GM21528 (cell line): ENCODE results near the gene ZMYM4.
"Not testable (repeated sequence)": the region's sequence is repeated elsewhere in the genome, so short reads cannot be mapped to it uniquely, and the experiment has no call there.

ENCODE experiments used
- ATAC-seq: cut with Tn5 transposase; IDR thresholded peaks from one replicate; pipeline ENCODE4 v1.9.1; 2021; ENCODE audit warnings: mild to moderate bottlenecking, moderate library complexity; ENCODE audit not compliant: unreplicated experiment, low FRiP score

ZMYM4 gene

DNA sequence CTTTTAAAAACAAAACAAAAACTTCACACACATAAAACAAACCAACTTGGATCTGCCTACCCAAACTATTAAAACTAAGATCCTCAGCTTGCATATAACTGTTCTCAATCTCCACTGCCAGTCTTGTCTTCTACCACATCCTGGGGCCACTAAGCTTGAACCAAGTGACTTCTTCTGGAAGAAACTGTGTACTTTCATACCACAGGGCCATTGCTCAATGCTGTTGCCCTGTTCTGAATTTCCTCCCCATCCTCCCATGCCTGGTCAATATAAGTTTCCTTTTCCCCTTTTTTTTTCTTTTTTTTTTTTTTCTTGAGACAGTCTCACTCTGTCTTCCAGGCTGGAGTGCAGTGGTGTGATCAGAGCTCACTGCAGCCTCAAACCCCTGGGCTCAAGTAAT, 178.8 kb downstream of the ZMYM4 start:
- ATAC-seq, result no peak

DNA sequence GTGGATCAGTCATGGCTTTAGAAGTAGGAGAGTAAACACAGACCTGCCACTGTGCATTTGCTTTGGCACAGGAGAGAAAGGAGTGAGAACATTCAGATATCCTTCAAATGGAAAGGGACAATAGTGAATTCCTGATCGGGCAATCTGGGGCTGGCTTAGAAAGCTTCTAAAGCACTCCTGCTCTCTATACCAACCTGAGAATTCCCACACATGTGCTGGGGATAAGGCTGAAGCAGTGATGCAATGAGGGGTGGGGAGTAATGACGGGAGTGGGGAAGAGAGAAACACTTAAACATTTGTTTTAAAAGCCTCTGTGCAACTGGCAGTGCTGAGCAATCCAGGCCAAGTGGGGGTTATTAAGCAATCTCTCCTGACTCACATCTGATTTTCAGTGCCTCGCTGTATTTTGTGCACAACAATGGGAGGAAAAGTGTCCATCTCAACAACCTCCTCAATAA, 179.9 kb downstream of the ZMYM4 start:
- ATAC-seq, result no peak

DNA sequence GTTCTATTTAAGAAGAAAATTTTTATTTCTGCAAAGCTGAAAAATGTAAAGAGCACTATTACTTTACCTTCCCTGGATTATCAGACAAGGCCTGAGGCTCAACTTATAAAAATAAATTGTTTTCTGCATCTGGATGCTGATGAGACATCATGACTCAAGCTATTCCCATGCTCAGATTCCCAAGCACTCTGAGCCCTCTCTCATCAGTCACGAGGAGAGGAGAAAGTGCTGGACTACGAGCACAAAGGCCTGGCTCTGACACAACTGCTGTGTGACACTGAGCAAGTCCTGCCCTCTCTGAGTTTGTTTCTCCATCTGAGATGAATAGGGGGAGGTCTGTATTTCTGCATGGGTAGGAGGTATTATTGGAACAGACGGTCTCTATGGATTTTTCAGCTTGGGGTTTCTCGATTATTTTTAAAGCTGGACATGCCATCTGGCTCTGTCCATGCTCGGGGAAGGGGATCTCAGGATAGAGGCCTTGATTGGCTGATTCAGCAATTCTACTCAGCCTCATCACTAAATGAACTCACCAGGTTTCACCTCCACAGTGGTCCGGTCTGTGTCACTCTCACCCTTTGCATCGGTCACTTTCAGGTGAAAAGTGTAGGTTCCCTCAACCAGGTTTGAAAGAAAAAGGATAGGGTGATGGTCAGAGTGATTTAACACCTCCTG, 181.0 kb downstream of the ZMYM4 start:
- ATAC-seq, result no peak

DNA sequence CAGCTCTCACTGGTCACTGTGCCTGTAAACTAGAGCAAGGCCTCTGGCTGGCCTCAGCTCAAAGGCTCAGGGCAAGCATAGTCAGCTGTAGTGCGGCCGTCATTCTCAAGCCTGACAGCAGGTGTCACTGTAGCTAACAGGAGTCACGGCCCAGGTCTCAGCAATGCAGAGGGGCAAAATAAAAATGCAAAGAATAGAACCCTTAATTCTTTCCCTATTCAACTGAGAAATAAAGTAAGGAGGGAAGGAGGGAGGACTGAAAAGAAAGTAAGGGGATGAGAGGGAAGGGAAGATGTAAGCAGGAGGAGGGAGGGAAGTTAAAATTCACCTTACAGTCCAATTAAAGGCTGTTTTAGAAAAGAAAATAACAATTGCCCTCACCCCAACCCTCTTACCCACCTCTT, 182.6 kb downstream of the ZMYM4 start:
- no peak for ATAC-seq

DNA sequence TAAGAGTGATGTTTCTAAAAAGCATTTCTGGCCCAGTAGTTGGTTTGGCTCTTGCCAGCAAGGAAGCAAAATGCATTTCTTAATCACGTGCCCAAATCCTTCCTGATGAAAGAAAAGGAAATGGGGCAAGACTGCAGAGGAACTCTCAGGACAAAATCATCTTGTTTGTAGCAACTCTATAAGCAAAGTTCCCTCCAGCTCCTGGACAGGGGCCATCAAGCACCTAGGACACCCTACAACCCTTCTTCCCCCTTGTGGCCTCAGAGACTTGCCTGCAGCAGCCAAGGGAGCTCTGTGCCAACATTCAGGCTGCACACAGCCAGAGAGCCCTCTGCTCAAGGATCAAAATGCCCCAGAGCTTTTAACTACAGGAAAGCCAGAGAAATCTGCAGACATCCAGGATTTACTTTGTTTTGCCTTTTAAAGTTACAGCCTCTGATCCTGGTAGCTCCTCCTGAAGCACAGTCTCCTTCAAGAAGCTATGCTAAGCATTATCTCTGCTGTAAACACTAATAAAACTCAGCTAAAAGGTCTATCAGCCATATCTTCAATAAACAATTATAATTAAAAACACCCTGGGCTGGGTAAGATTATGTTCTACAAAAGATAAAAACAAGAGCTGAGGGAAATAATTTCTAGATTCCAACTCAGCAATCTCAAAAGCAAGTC, 183.7 kb downstream of the ZMYM4 start:
- ATAC-seq, result no peak

DNA sequence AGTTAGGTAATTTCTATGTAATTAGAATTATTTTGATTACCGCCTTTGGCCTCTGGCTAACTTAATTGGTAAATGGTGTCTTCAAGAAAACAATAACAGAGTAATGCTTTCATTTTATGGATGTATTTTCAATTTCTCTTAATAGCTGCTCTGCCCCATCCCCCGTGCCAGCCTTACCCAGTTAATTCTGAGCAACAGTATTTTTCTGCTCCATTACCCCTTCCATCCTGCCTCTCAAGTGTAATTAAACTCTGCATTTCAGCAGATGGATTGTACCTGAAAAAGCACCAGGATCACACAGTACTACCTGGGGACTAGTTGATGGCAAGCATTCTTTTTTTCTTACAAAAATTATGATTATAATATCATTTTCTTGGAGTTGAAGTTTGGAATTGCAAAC, 184.5 kb downstream of the ZMYM4 start:
- ATAC-seq, result no peak

DNA sequence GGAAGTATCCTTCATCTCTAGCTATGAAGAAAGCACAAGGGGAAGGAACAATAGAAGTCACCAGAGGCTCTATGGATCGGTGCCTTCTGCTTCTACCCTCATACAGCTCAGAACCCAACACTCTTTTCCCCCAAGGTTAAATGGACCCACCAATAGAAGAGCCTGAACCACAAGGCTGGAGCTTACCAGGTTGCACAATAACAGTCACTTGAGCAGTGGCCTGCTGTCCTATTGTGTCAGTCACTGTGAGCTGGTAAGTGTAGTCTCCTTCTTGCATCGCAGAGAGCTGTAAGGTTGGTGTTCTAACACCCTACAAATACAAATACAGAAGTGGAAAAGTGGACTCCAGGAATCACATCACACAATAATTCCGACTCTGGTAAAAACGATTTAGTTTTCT, 185.7 kb downstream of the ZMYM4 start:
- no peak for ATAC-seq

DNA sequence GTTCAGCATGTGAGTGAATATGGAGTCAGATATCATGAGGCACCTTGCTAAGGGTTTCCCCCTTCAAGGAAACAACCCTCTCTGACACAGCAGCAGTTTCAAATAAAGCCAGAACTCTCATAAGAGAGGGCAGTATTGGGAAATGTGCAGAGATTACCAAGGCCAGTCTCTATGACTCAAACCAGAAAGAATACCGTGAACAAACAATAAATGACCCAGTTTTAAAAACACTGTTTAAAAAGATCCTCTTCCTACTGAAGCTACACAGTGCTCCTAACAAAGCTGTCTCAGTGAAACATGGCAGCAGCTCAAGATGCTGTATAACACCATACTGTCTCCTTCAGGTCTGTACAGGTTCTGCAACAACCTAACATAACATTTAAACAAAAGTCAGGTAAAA, 186.1 kb downstream of the ZMYM4 start:
- ATAC-seq, result no peak

DNA sequence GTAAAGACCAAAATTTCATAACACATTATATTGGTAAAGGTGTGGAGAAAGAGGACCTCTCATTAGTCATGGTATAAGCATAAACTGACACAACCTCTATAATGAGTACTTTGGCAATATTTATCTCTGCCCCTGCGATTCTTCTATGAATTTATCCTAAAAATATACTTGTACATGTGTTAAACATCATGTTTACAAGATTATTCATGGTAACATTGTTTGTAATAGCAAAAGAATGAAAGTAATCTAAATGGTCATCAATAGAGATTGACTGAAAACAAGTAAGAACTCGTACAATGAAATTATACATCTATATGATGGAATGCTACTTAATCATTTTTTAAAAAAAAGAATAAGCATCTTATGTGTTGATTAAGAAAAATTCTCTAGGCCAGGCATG, 192.3 kb downstream of the ZMYM4 start:
- no peak for ATAC-seq

DNA sequence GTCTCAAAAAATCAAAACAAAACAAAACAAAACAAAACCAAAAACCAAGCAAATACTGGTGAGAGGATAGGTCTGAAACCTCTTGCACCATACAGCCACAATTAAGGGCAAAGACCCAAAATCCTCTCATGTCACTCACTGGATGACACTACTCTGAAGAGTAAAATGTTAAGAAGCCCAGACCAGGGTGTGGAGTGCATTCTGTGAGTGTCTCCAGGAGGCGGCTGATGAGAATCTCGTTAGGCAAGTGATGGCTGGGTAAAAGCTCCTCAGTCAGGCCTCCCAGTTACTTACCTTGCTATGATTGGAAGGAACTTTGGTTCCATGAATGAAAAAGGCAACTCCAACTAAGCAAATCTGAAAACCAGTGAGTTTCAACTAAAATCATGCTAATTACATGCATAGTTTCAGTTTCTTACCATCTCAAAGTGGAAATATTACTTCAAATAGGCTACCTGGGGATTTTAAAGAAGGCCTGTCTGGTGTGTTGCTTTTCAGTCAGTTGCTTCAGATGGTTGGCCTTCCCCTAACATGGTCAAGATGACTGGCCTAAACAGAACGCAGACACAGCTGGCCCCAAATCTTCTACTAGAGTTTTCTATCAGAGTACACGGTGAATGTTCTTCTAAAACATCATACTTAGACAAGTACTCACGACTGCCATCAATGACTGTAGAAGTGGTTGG, 193.6 kb downstream of the ZMYM4 start:
- ATAC-seq, result no peak

DNA sequence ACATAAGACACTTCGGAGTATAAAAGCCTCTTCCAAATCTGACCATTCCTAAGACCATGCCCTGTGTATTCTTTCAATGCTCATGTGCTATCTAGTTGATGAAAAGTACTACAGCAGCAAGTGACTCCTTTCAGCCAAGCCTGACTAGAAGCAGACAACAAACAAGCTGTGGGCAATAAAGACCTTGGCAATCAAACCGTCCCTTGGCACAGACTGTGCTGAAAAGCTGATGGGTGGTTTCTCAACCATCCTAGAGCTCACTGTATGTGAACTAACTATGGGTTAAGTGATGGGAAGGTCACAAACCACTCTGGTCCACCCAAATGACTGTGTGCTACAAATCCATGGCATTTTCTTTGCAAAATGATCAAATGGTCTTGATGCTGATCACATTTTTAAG, 194.7 kb downstream of the ZMYM4 start:
- no peak for ATAC-seq

DNA sequence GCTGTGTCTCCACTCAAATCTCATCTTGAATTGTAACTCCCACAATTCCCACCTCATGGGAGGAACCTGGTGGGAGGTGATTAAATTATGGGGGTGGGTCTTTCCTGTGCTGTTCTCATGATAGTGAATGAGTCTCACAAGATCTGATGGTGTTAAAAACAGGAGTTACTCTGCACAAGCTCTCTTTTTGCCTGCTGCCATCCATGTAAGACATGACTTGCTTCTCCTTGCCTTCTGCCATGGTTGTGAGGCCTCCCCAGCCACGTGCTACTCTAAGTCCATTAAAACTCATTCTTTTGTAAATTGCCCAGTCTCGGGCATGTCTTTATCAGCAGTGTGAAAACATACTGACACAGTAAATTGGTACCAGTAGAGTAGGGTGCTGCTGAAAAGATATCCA, 195.2 kb downstream of the ZMYM4 start:
- not testable (repeated sequence) for ATAC-seq

DNA sequence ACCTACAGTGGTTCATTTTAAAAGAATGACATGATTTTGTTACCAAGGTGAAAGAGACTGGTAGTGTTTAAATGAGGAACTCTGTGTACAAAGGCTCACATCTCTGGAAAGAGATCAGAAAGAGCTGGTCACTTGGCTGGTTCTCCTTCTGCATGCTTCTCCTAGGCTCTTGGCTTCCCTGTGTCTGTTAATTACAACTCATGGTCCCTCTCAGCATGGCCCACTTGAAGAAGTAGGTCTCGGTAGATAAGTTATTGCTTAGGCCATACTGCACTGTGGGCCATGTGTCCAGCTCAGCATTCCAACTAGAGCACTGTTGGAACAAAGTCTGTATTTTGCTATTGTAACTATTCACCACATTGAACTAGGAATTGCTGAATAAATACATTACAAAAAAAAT, 197.6 kb downstream of the ZMYM4 start:
- no peak for ATAC-seq

DNA sequence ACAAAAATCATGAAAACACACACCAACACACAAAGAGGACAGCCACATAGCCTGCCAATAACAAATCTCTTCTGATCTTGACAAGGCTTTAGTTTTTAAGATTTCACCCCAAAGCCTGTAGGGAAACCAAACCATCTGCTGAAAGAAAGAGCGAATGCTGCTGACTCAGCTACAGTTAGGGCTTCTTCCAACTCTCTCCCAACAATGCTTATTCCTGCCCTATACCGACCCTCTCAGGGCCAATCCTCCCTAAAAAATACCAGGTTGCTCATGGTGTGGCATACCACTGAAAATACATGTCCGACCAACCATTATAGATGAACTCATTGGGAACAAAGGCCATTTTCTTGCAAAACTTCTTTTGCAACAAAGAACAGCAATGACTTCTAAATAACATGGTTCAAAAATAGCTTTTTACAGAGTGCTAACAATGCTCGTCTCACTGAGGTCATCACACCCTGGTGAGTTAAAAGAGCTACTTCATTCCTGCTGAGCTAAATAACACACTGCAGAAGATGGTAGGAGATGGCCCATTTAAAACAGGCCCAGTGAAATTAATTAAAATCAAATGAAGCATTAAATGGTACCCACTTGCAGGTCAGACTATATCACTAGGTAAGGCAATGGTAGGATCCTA, 202.6 kb downstream of the ZMYM4 start:
- no peak for ATAC-seq
